A549 (cell line): ENCODE measurements around the gene COG8. TPM values are rescaled to one million over a fixed set of nuclear protein-coding genes. Genes with fewer than 3 reads are reported as not detected.

ENCODE experiments used
- ATAC-seq, 2 experiments: fragments of 200-7000 bp in 1 of 2; fragments of >200 bp in 1 of 2; cut with Nextera tagmentation in 1 of 2; cut with Tn5 transposase in 1 of 2; 3 replicates each; pipeline versions ENCODE4 v1.8.0 to v1.9.1; 2018 to 2020; ENCODE audit warnings: mild to moderate bottlenecking in 1 of 2, moderate library complexity in 1 of 2
- CTCF ChIA-PET: fragments of 300-600 bp; sonication (Branson Sonifier 250); formaldehyde crosslinking; extraction: SDS; loops from one replicate; lab custom pipeline; 2021; ENCODE audit warnings: antibody characterized with exemption, inconsistent platforms; lab: Yijun Ruan, JAX
- POLR2A ChIA-PET: fragments of 350-600 bp; formaldehyde crosslinking; extraction: SDS; loops from one replicate; lab custom pipeline; 2021; ENCODE audit warnings: antibody characterized with exemption, inconsistent platforms; lab: Yijun Ruan, JAX
- DNase-seq, 2 experiments: peaks; one replicate each; pipeline versions ENCODE4 v3.0.0 to v3.0.0-alpha.2; 2011 to 2016; ENCODE audit warnings: low read depth in 1 of 2, low spot score in 1 of 2
- FAIRE-seq: peaks from 2 replicates; lab custom pipeline; 2011; peaks lifted over from hg19 to GRCh38; lab: Jason Lieb, UNC
- H3K27ac ChIP-seq, 2 experiments: fragments of >200 bp; sonication (Bioruptor Twin); formaldehyde crosslinking; 3 replicates each; pipeline ENCODE4 v1.5.1; 2016 to 2017
- H3K4me1 ChIP-seq: fragments of >200 bp; sonication (Bioruptor Twin); formaldehyde crosslinking; 3 replicates; pipeline ENCODE4 v1.6.1; 2016
- H3K4me2 ChIP-seq: fragments of >200 bp; sonication (Bioruptor Twin); formaldehyde crosslinking; 3 replicates; pipeline ENCODE4 v1.6.1; 2016
- H3K4me3 ChIP-seq: fragments of >200 bp; sonication (Bioruptor Twin); formaldehyde crosslinking; 3 replicates; pipeline ENCODE4 v1.5.1; 2016
- H3K9me3 ChIP-seq: fragments of >200 bp; sonication (Bioruptor Twin); formaldehyde crosslinking; 3 replicates; pipeline ENCODE4 v1.6.1; 2016
- CEBPB ChIP-seq, 2 experiments: fragments of >200 bp in 1 of 2; sonication (Bioruptor Twin) in 1 of 2; formaldehyde crosslinking in 1 of 2; IDR thresholded peaks; 2 replicates each; pipeline ENCODE4 v1.6.1; 2012 to 2016
- CHD2 ChIP-seq: fragments of 150-350 bp; IDR thresholded peaks from 2 replicates; pipeline ENCODE4 v1.6.1; 2014; ENCODE audit warnings: low read length; ENCODE audit not compliant: partially characterized antibody
- CHD4 ChIP-seq: fragments of 200-600 bp; sonication (generic); IDR thresholded peaks from 2 replicates; pipeline ENCODE4 v1.6.1; 2016; ENCODE audit warnings: antibody characterized with exemption, mild to moderate bottlenecking, borderline replicate concordance
- E2F6 ChIP-seq: IDR thresholded peaks from 2 replicates; pipeline ENCODE4 v1.6.1; 2012; ENCODE audit warnings: low read depth, borderline replicate concordance
- EHF ChIP-seq: fragments of 250-450 bp; sonication (Bioruptor Pico); IDR thresholded peaks from 2 replicates; pipeline ENCODE4 v1.5.0; 2020; ENCODE audit warnings: mild to moderate bottlenecking
- ELK1 ChIP-seq: fragments of 150-350 bp; IDR thresholded peaks from 2 replicates; pipeline ENCODE4 v1.6.1; 2014; ENCODE audit warnings: low read depth, mild to moderate bottlenecking, low read length
- ESRRA ChIP-seq: fragments of 150-350 bp; IDR thresholded peaks from 2 replicates; pipeline ENCODE4 v1.6.1; 2014; ENCODE audit warnings: mild to moderate bottlenecking, low read length, borderline replicate concordance
- FOSB ChIP-seq: fragments of 250-450 bp; sonication (Bioruptor Pico); IDR thresholded peaks from 2 replicates; pipeline ENCODE4 v1.5.0; 2020; ENCODE audit warnings: mild to moderate bottlenecking, moderate library complexity
- FOSL2 ChIP-seq, 2 experiments: fragments of 450-650 bp in 1 of 2; fragments of >200 bp in 1 of 2; sonication (Bioruptor Twin) in 1 of 2; formaldehyde crosslinking; IDR thresholded peaks; 2 replicates each; pipeline versions ENCODE4 v1.5.0 to v1.6.1; 2016 to 2020; ENCODE audit warnings: mild to moderate bottlenecking in 1 of 2, moderate library complexity in 1 of 2
- GATA3 ChIP-seq: IDR thresholded peaks from 2 replicates; pipeline ENCODE4 v1.6.1; 2012; ENCODE audit warnings: borderline replicate concordance
- HDAC2 ChIP-seq: fragments of 200-600 bp; sonication (generic); IDR thresholded peaks from 2 replicates; pipeline ENCODE4 v1.6.1; 2016
- HMGXB4 ChIP-seq: fragments of 250-450 bp; sonication (Bioruptor Pico); IDR thresholded peaks from 2 replicates; pipeline ENCODE4 v1.5.0; 2021; ENCODE audit warnings: mild to moderate bottlenecking, moderate library complexity, borderline replicate concordance
- HOXA7 ChIP-seq: fragments of 250-450 bp; sonication (Bioruptor Pico); IDR thresholded peaks from 2 replicates; pipeline ENCODE4 v1.5.0; 2020; ENCODE audit warnings: mild to moderate bottlenecking, moderate library complexity
- HOXB13 ChIP-seq: fragments of 250-450 bp; sonication (Bioruptor Pico); IDR thresholded peaks from 2 replicates; pipeline ENCODE4 v1.5.0; 2020; ENCODE audit warnings: low read depth, mild to moderate bottlenecking, moderate library complexity
- KDM5A ChIP-seq: fragments of 200-600 bp; sonication (generic); IDR thresholded peaks from 2 replicates; pipeline ENCODE4 v1.6.1; 2016; ENCODE audit warnings: antibody characterized with exemption, mild to moderate bottlenecking
- MAFK ChIP-seq: fragments of 450-650 bp; IDR thresholded peaks from 2 replicates; pipeline ENCODE4 v1.6.1; 2014; ENCODE audit not compliant: partially characterized antibody
- MAX ChIP-seq: IDR thresholded peaks from 2 replicates; pipeline ENCODE4 v1.6.1; 2012
- MAZ ChIP-seq: fragments of 150-350 bp; IDR thresholded peaks from 2 replicates; pipeline ENCODE4 v1.6.1; 2014; ENCODE audit warnings: antibody characterized with exemption, low read depth, low read length, borderline replicate concordance
- MYC ChIP-seq: IDR thresholded peaks from 2 replicates; pipeline ENCODE4 v1.6.1; 2012; ENCODE audit warnings: mild to moderate bottlenecking, inconsistent platforms, low read length, improper control_type of control experiment, borderline replicate concordance
- NFE2L2 ChIP-seq: fragments of 150-350 bp; conservative IDR thresholded peaks from 2 replicates; pipeline ENCODE4 v1.6.1; 2014; ENCODE audit warnings: low read length
- PBX3 ChIP-seq: IDR thresholded peaks from 2 replicates; pipeline ENCODE4 v1.6.1; 2012
- PHF8 ChIP-seq: fragments of 200-600 bp; sonication (generic); IDR thresholded peaks from 2 replicates; pipeline ENCODE4 v1.6.1; 2016; ENCODE audit warnings: low read depth, mild to moderate bottlenecking, antibody characterized with exemption, moderate library complexity, borderline replicate concordance
- POLR2A ChIP-seq: IDR thresholded peaks from 2 replicates; pipeline ENCODE4 v1.6.1; 2012; ENCODE audit warnings: mild to moderate bottlenecking, low read length
- RFX5 ChIP-seq: fragments of 450-650 bp; IDR thresholded peaks from 2 replicates; pipeline ENCODE4 v1.7.1; 2014; ENCODE audit warnings: antibody characterized with exemption, mild to moderate bottlenecking, moderate library complexity
- TFCP2L1 ChIP-seq: fragments of 250-450 bp; sonication (Bioruptor Pico); IDR thresholded peaks from 2 replicates; pipeline ENCODE4 v1.5.0; 2021; ENCODE audit warnings: mild to moderate bottlenecking
- ZC3H11A ChIP-seq: fragments of 450-650 bp; IDR thresholded peaks from 2 replicates; pipeline ENCODE4 v1.6.1; 2014; ENCODE audit warnings: antibody characterized with exemption, mild to moderate bottlenecking
- ZFP36 ChIP-seq: fragments of 450-650 bp; IDR thresholded peaks from 2 replicates; pipeline ENCODE4 v1.6.1; 2014; ENCODE audit warnings: borderline replicate concordance; ENCODE audit not compliant: partially characterized antibody
- ZNF302 ChIP-seq: fragments of 250-450 bp; sonication (Bioruptor Pico); IDR thresholded peaks from 2 replicates; pipeline ENCODE4 v1.9.0; 2021; ENCODE audit warnings: inconsistent platforms, mild to moderate bottlenecking, moderate library complexity
- ZSCAN20 ChIP-seq: fragments of 250-450 bp; sonication (Bioruptor Pico); IDR thresholded peaks from 2 replicates; pipeline ENCODE4 v1.8.0; 2022; ENCODE audit warnings: mild to moderate bottlenecking, moderate library complexity
- WGBS: methylation state at CpG from one replicate; pipeline ENCODE4 v1.1.6; 2017; ENCODE audit errors: missing lambda C conversion rate; 5-methylcytosine and 5-hydroxymethylcytosine counted together
- polyA plus RNA-seq, 4 experiments: library from polyadenylated mRNA; depleted of rRNA in 3 of 4; stranded (reverse); fragments of >200 nt; fragmentation: RNase III in 1 of 4; extraction: RNeasy Plus Mini Kit Qiagen cat#74134 plus additional on column Dnase treatment in 1 of 4; gene quantifications; 2 replicates in 3 of 4; 3 replicates in 1 of 4; pipeline ENCODE4 v1.2.3, GENCODE V29; 2011 to 2017

Gene COG8
- polyA plus RNA-seq, 2 of the 4 experiments (the other 2 are of a cell fraction): 21.4 to 24.3 TPM

- H3K4me3 ChIP-seq: no peak overlapping the region
- no peak for DNase-seq
- FAIRE-seq: no peak
- 71% methylated on average over 1 of the region's 1 CpG for WGBS
- ChIA-PET POLR2A (no interaction called here), CTCF (interaction anchor here (1.0 to 1.3 kb wide), 2 partner anchors 11 to 157 kb away, joined by 3 read pairs; no protein-coding TSS in a partner anchor)
- TF ChIP-seq HMGXB4 (no peak), ZC3H11A (no peak), ESRRA (no peak), CEBPB (IDR thresholded peaks at IDR 0.05) (no peak), PBX3 (no peak), CHD4 (no peak), FOSL2 (IDR thresholded peaks at IDR 0.05) (no peak), FOSL2 (CRISPR knock-in tag; IDR thresholded peaks at IDR 0.05) (no peak), MYC (no peak), KDM5A (no peak), FOSB (CRISPR knock-in tag) (no peak), HDAC2 (no peak), HOXB13 (CRISPR knock-in tag) (no peak), MAX (no peak), CHD2 (no peak), POLR2A (no peak), MAFK (no peak), ZFP36 (no peak), ZNF302 (CRISPR knock-in tag) (no peak), RFX5 (no peak), HOXA7 (no peak)
- ATAC-seq: no peak
- no peak overlapping the region for H3K4me2 ChIP-seq
- peaks cover 4% of the 10 kb centered on the region; the same call in 1 of the 3 replicates for H3K4me1 ChIP-seq
- no peak overlapping the region for H3K27ac ChIP-seq
- no peaks in the 10 kb centered on the region for H3K9me3 ChIP-seq
Observed at GRCh38 chr16:69307091-69307490, 32.3 kb downstream of the COG8 start.

- CTCF ChIA-PET: interaction anchor here (1.0 to 1.3 kb wide), 2 partner anchors 10 to 16 kb away, joined by 3 read pairs; no protein-coding TSS in a partner anchor
- H3K27ac ChIP-seq: no peak overlapping the region
- no peak for FAIRE-seq
Observed at GRCh38 chr16:69306031-69306430, 33.3 kb downstream of the COG8 start.

More at GRCh38 chr16:69306031-69306430, 33.3 kb downstream of the COG8 start:
- Histone ChIP-seq H3K4me1 (0 out of 3 replicates have a peak, but pooled peaks cover 4% of the 10 kb centered on the region), H3K4me2 (no peak overlapping the region), H3K9me3 (no peaks in the 10 kb centered on the region), H3K4me3 (no peak overlapping the region)
- 41% methylated on average over 1 of the region's 1 CpG for WGBS
- POLR2A ChIA-PET: no interaction called here
- TF ChIP-seq MAFK (no peak), EHF (CRISPR knock-in tag) (no peak), E2F6 (no peak), PHF8 (no peak), MAZ (no peak), CEBPB (IDR thresholded peaks at IDR 0.05) (no peak), HDAC2 (no peak), ZSCAN20 (no peak), TFCP2L1 (CRISPR knock-in tag) (no peak), ELK1 (no peak), GATA3 (no peak), MAX (no peak), NFE2L2 (no peak)
- DNase-seq: no peak
- no peak for ATAC-seq
